ENCODE measurements around the gene ACAP2. TPM values are rescaled to one million over a fixed set of nuclear protein-coding genes. Genes with fewer than 3 reads are reported as not detected.
A peak's percentile ranks its signal among the peaks of the same experiment; 100 is the strongest.

ACAP2 gene
- total RNA-seq, 1 donor from 2014 or later: 61.2 TPM

DNA sequence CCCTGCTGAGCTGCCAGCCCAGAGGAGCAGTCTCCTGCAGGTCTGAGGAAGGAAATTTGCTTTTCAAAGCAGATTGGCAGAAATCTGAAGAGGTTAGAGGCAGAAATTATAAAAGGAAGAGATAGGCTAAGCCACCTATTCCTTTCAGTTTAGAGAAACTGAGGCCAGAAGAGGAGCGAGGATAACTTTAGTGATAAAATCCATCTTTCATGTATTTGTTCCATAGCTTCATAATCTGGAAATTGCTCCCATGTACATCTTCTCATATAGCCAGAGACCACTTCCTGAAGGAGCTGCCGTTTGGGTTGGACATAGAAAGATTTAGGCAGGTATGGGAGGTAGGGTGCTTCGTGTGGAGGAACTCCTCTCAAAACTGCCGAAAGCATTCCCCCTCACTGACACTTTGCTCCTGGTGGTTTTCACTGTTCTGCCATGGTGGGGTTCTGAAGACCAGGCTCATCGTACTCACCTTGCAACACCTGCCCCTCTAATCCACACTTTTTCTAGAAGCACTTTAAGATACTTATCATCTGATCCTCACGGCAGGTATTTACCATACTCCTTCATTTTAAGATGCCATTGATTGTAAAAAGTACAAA, 670 bp upstream of the ACAP2 start:
- no peak for DNase-seq (ENCODE audit: low spot score)
- Mint-ChIP-seq H3K27me3 (ENCODE audit: unreplicated experiment) (peaks cover 6% of the 10 kb centered on the region), H3K27ac (ENCODE audit: unreplicated experiment) (peak overlapping the region; percentile 89), H3K36me3 (ENCODE audit: low read depth, unreplicated experiment) (peaks cover 8% of the 10 kb centered on the region), H3K4me1 (ENCODE audit: unreplicated experiment) (peaks cover 27% of the 10 kb centered on the region), H3K4me3 (ENCODE audit: unreplicated experiment) (peak overlapping the region; percentile 89), H3K9me3 (ENCODE audit: unreplicated experiment) (no peaks in the 10 kb centered on the region)
- TF ChIP-seq, protein P1, sequence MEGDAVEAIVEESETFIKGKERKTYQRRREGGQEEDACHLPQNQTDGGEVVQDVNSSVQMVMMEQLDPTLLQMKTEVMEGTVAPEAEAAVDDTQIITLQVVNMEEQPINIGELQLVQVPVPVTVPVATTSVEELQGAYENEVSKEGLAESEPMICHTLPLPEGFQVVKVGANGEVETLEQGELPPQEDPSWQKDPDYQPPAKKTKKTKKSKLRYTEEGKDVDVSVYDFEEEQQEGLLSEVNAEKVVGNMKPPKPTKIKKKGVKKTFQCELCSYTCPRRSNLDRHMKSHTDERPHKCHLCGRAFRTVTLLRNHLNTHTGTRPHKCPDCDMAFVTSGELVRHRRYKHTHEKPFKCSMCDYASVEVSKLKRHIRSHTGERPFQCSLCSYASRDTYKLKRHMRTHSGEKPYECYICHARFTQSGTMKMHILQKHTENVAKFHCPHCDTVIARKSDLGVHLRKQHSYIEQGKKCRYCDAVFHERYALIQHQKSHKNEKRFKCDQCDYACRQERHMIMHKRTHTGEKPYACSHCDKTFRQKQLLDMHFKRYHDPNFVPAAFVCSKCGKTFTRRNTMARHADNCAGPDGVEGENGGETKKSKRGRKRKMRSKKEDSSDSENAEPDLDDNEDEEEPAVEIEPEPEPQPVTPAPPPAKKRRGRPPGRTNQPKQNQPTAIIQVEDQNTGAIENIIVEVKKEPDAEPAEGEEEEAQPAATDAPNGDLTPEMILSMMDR (IDR thresholded peaks at IDR 0.05; ENCODE audit: unreplicated experiment): no peak

GRCh38 chr3:195441992-195442572, 738 bp downstream of the ACAP2 start:
- DNase-seq (ENCODE audit: low spot score): peak; percentile 38
- H3K36me3 Mint-ChIP-seq (ENCODE audit: low read depth, unreplicated experiment): peaks cover 8% of the 10 kb centered on the region
- H3K9me3 Mint-ChIP-seq (ENCODE audit: unreplicated experiment): no peaks in the 10 kb centered on the region
- peaks cover 6% of the 10 kb centered on the region for H3K27me3 Mint-ChIP-seq (ENCODE audit: unreplicated experiment)
- H3K27ac Mint-ChIP-seq (ENCODE audit: unreplicated experiment): peak overlapping the region; percentile 88
- H3K4me1 Mint-ChIP-seq (ENCODE audit: unreplicated experiment): peaks cover 27% of the 10 kb centered on the region
- TF ChIP-seq, protein P1 (IDR thresholded peaks at IDR 0.05; ENCODE audit: unreplicated experiment): no peak
- H3K4me3 Mint-ChIP-seq (ENCODE audit: unreplicated experiment): peak overlapping the region; percentile 97

DNA sequence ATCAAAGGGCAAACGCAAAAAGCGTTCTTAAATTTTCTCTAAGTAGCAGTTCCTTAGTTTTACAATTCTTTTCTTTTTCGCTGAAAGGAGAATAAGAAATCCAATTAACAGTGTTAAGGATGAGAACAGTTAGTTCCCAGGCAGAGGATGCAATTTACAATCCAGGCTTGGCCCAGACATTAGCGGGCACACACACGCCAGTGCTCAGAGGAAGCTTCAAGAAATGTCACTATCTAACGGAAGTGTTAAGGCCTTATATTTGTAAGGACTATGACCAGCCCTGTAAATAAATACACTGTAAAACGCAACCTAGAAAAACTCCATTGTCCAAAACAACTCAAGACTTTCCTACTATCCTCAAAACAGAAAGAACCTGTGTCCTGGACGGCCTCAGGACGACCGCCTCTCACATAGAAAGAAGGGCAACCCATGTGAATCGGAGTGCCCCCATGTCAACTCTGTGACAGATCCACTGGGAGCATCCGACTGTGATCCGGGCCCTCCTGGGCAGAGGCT, 1.3 kb downstream of the ACAP2 start:
- H3K27me3 Mint-ChIP-seq (ENCODE audit: unreplicated experiment): peaks cover 6% of the 10 kb centered on the region
- peak overlapping the region; percentile 97 for H3K4me3 Mint-ChIP-seq (ENCODE audit: unreplicated experiment)

DNA sequence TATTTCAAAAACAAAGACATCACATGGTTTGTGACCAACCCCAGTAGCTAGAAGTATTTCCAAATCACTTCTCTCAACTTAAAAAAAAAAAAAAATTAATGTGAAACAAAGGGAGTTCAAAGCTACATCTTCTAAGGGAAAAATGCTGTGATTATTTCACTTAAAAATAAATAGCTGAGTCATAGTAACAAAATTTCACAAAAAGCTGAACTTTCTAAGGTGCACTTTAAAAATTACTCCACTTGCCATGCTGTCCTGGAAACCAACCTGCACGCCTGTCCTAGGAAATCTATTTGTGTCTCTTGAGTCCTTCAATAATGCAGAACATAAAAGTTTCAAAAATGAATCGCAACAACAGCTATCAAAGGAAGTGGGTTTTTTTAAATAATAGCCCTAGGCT, 1.8 kb downstream of the ACAP2 start:
- no peak for DNase-seq (ENCODE audit: low spot score)
- Mint-ChIP-seq H3K4me1 (ENCODE audit: unreplicated experiment) (peaks cover 23% of the 10 kb centered on the region), H3K4me3 (ENCODE audit: unreplicated experiment) (peak overlapping the region; percentile 97), H3K27me3 (ENCODE audit: unreplicated experiment) (peaks cover 6% of the 10 kb centered on the region), H3K9me3 (ENCODE audit: unreplicated experiment) (no peaks in the 10 kb centered on the region), H3K27ac (ENCODE audit: unreplicated experiment) (no peak overlapping the region), H3K36me3 (ENCODE audit: low read depth, unreplicated experiment) (peaks cover 8% of the 10 kb centered on the region)
- TF ChIP-seq, protein P1 (IDR thresholded peaks at IDR 0.05; ENCODE audit: unreplicated experiment): no peak

More for the DNA sequence above, 1.3 kb downstream of the ACAP2 start:
- H3K36me3 Mint-ChIP-seq (ENCODE audit: low read depth, unreplicated experiment): peaks cover 8% of the 10 kb centered on the region
- peak overlapping the region; percentile 88 for H3K27ac Mint-ChIP-seq (ENCODE audit: unreplicated experiment)
- TF ChIP-seq, protein P1 (IDR thresholded peaks at IDR 0.05; ENCODE audit: unreplicated experiment): no peak
- peak; percentile 41 for DNase-seq (ENCODE audit: low spot score)
- H3K9me3 Mint-ChIP-seq (ENCODE audit: unreplicated experiment): no peaks in the 10 kb centered on the region
- H3K4me1 Mint-ChIP-seq (ENCODE audit: unreplicated experiment): peaks cover 27% of the 10 kb centered on the region

GRCh38 chr3:195440379-195440778, 2.4 kb downstream of the ACAP2 start:
- TF ChIP-seq, protein P1 (IDR thresholded peaks at IDR 0.05; ENCODE audit: unreplicated experiment): no peak
- peaks cover 6% of the 10 kb centered on the region for H3K27me3 Mint-ChIP-seq (ENCODE audit: unreplicated experiment)
- peaks cover 23% of the 10 kb centered on the region for H3K4me1 Mint-ChIP-seq (ENCODE audit: unreplicated experiment)
- H3K9me3 Mint-ChIP-seq (ENCODE audit: unreplicated experiment): no peaks in the 10 kb centered on the region
- no peak for DNase-seq (ENCODE audit: low spot score)
- no peak overlapping the region for H3K27ac Mint-ChIP-seq (ENCODE audit: unreplicated experiment)
- peaks cover 8% of the 10 kb centered on the region for H3K36me3 Mint-ChIP-seq (ENCODE audit: low read depth, unreplicated experiment)
- no peak overlapping the region for H3K4me3 Mint-ChIP-seq (ENCODE audit: unreplicated experiment)
